CD4-positive, alpha-beta T cell treated with Interleukin-10 for 1 hour (primary cell): ENCODE data around the gene WDFY4.

Experiments used
- DNase-seq: peaks from one replicate; pipeline ENCODE4 v3.0.0-alpha.2; 2020

Gene WDFY4

DNA sequence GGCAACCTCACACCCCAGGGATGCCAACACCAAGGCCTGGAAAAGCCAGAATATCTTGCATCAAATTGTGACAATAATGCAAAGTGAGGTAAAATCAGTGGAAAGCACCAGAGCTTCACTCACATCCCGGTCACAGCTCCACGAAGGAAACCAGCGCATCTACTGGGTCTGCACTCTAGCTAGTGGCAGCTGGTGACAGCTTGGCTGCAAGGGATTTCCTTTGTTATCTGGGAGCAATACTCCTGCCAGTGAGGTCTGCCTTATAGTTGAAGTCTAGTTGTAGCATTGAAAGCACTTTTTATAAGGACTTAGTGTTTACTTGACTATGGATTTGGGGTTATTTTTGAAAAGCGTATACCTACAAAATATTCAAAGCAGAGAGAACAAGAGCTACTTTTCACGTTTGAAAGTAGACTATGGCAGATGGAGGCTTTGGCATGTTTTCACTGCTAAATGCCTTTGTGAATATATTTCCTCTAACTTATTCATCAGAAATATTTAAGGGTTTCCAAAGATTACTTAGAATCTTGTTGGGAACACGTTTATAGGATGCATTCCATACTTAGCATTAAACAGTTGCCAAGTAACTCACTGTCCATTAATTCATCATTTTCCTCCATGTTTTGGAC is 26.1 kb downstream of the WDFY4 start:
- DNase-seq, result no peak

DNA sequence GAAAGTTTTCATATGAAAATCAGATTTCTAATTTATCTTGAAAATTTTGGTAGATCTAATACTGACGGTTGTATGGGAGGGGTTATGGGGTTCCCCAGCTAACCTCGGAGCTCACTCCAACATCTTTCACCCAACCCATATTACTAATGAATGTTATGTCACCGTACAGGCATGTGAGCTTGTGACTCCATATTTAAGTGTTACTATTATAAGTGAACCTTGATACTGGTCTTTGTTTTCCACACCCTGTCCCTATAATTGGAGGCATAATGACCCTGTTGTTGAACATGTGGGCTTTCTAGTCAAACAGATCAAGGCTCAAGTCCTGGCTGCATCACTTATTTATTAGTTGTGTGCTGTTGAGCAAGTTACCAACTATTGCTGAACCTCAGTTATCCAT is 27.2 kb downstream of the WDFY4 start:
- DNase-seq, result no peak

DNA sequence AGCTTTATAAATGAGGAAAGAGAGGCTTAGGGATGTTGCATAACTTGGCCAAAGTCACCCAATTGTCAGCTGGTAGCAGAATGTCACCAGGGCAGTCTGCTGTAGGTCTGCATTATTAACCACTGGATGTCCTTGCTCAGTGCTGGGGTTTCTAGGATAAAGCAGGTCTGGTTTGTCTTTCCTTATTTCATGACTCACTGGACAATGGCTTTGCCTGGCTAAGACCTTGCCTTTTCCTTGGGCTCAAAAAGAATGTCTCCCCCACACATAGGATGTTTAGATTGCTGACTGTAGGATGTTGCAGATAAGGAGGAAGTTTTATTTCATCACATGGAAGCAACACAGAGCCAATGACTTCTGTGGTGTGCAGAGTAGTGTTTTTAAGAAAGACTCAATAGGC is 29.4 kb downstream of the WDFY4 start:
- DNase-seq, result no peak

GRCh38 chr10:48716416-48716815 is 31.7 kb downstream of the WDFY4 start:
- DNase-seq, result no peak

GRCh38 chr10:48720611-48721010 is 35.9 kb downstream of the WDFY4 start:
- DNase-seq, result no peak

DNA sequence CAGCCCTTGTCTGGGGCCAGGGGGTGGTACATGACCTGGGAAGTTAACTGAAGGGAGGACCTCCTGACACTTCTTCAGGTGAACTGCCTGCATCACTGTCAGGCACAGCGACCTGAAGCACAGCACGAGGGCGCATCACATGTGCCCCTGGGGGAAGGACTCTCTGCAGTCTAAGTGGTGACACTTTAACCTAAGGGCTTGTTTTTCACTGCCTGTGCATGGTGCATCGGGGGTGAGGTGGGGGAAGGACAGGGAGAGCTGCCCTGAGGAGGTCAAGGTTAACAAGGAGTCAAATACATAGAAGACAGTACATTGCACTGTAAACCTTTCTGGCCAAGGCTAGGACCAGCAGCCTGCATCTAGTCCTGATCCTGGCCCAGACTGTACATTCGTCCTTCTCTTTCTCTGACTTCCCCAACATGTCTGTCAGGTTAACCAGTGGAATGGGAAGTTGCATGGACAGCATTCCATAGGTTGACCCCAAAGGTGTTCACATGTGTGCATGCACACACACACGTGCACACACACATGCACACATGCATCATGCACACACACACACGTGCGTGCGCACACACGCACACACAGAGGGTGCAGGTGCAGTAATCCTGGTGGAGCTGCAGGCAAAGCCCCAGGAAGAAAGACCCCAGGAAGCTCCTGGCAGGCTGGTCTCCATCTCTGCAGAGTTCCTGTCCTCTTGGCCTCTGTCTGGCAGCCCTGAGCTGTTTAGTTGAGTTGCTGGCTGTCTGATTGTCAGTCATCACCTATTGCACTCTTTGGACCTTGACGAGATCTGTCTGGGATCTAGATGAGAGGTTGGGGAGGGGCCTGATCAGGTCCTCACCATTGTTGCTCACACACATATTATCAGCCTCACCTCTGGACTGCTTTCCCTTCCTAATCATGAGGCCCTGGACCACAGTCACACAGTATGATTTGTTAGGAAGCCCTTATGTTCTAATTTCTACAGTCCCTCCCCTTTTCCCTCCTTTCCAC is 37.8 kb downstream of the WDFY4 start:
- no peak for DNase-seq

- no peak for DNase-seq
These were observed 39.5 kb downstream of the WDFY4 start for GRCh38 chr10:48724127-48724526.

DNA sequence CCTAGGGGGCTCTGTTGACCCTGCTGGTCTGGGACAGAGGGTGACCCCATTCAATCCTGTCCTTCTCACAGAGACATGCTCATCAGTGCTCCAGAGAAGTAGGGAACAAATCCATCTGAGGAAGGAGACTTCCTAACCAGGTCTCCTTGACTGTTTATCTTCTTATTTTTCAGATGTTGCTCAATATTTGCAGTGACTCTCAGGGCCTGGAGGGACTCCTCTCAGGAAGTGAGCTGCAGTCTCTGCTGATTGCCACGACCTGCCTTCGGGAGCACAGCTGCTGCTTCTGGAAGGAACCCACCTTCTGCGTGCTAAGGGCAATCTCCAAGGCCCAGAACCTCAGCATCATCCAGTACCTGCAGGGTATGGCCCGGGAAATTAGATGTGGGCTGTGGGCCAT is 41.0 kb downstream of the WDFY4 start:
- no peak for DNase-seq

GRCh38 chr10:48727866-48728265 is 43.2 kb downstream of the WDFY4 start:
- DNase-seq, result no peak

DNA sequence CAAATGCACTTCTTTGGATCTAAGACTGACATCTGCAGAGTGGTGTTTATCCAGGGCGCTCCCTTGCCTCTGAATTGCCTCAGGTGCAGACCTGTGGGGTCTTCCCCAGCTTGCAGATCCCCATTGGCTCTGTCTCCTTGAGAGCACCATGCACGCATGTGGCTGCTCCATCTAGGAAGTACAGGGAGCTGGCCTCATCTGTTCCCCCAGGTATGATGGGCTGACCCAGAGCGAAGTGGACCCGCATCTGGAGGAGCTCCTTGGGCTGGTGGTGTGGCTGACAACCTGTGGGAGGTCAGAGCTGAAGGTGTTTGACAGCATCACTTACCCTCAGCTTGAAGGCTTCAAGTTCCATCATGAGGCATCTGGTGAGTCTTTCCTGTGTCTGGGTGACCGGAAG is 44.5 kb downstream of the WDFY4 start:
- no peak for DNase-seq

- no peak for DNase-seq
These were observed 45.3 kb downstream of the WDFY4 start for GRCh38 chr10:48729941-48730457.

DNA sequence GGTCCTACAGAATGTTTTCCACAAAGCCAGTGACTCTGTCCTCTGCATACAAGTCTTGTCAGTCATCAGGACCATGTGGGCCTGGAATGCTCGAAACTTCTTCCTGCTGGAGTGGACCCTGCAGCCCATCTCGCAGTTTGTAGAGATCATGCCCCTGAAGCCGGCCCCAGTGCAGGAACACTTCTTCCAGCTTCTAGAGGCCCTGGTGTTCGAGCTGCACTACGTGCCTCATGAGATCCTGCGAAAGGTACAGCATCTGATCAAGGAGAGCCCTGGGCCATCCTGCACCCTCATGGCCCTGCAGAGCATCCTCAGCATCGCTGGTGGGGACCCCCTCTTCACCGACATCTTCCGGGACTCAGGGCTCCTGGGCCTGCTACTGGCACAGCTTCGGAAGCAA is 46.5 kb downstream of the WDFY4 start:
- no peak for DNase-seq

DNA sequence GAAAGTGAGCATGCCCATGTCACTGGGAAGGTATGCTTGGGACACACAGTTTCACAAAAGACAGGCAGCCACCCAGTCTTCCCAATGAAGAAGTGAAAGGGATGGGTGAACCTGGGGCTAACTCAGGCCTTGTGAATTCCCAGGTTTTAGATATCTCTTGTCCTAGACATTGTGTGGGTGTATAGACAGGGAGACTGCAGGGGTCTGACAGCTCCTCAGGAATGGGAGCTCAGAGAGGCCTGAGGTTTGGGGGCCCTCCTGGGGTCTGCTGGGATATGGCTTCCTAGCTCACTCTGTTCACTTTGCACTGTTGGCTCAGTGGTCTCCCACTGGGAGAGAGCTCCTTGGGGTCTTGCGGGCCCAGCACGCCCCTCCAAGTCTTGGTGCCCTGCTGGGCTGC is 47.0 kb downstream of the WDFY4 start:
- DNase-seq, result no peak

- DNase-seq, result no peak
These were observed 48.7 kb downstream of the WDFY4 start for GRCh38 chr10:48733329-48733728.

DNA sequence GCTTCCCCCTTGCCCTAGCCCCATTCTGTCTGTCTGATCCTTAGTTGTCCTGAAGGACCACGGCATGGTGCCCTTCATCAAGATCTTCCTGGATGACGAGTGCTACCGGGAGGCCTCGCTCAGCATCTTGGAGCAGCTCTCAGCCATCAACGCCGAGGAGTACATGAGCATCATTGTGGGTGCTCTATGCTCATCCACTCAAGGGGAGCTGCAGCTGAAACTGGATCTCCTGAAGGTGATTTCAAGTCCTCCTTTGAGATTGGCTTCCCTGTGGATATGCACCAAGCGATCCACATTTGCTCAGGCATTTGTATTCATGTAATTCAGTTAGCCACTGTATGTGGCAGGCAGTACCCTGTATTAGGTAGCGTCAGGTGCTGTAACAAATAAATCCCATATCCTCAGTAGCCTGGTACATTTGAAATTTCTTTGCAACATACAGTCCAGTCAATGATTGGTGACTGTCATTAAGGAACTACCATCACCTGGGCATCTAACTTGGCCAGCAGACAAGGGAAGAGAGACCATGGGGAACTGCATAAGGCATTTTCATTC is 51.2 kb downstream of the WDFY4 start:
- no peak for DNase-seq

GRCh38 chr10:48736596-48736995 is 51.9 kb downstream of the WDFY4 start:
- no peak for DNase-seq

GRCh38 chr10:48737886-48738285 is 53.2 kb downstream of the WDFY4 start:
- no peak for DNase-seq

GRCh38 chr10:48739170-48739569 is 54.5 kb downstream of the WDFY4 start:
- no peak for DNase-seq

GRCh38 chr10:48740015-48740707 is 55.5 kb downstream of the WDFY4 start:
- DNase-seq, result no peak

GRCh38 chr10:48740988-48741387 is 56.3 kb downstream of the WDFY4 start:
- DNase-seq, result no peak

- DNase-seq, result no peak
These were observed 58.5 kb downstream of the WDFY4 start for GRCh38 chr10:48742891-48743860.

GRCh38 chr10:48744587-48744986 is 59.9 kb downstream of the WDFY4 start:
- no peak for DNase-seq
